ENCODE measurements around the gene TUBA3E.
"Not testable (repeated sequence)": the region's sequence is repeated elsewhere in the genome, so short reads cannot be mapped to it uniquely, and the experiment has no call there.

- not testable (repeated sequence) for TF ChIP-seq CTCF, POLR2A (IDR thresholded peaks at IDR 0.05)
These were observed 3.1 kb downstream of the TUBA3E start for GRCh38 chr2:130195089-130195635.

Measured in lower leg skin (tissue), 3 donors.